GOT3 (cell line): ENCODE measurements around the gene ARHGAP27.

Source experiments
- DNase-seq: peaks from one replicate; lab custom pipeline; 2025; ENCODE audit warnings: mixed read lengths; lab: John Stamatoyannopoulos, UW

ARHGAP27 gene

GRCh38 chr17:45384047-45384788, 48.5 kb downstream of the ARHGAP27 start:
- DNase-seq: no peak

GRCh38 chr17:45383003-45383402, 49.7 kb downstream of the ARHGAP27 start:
- DNase-seq: no peak

GRCh38 chr17:45382226-45382625, 50.4 kb downstream of the ARHGAP27 start:
- DNase-seq: no peak

GRCh38 chr17:45380991-45381390, 51.7 kb downstream of the ARHGAP27 start:
- DNase-seq: no peak

GRCh38 chr17:45380046-45380765, 52.5 kb downstream of the ARHGAP27 start:
- no peak for DNase-seq

GRCh38 chr17:45377401-45377800, 55.3 kb downstream of the ARHGAP27 start:
- DNase-seq: no peak

GRCh38 chr17:45376171-45377005, 56.3 kb downstream of the ARHGAP27 start:
- DNase-seq: no peak

GRCh38 chr17:45374501-45374900, 58.2 kb downstream of the ARHGAP27 start:
- DNase-seq: no peak

GRCh38 chr17:45372325-45372869, 60.3 kb downstream of the ARHGAP27 start:
- DNase-seq: no peak

- DNase-seq: peak; percentile 83
These were observed 61.0 kb downstream of the ARHGAP27 start for GRCh38 chr17:45371414-45372324.

- no peak for DNase-seq
These were observed 61.7 kb downstream of the ARHGAP27 start for GRCh38 chr17:45370949-45371413.

GRCh38 chr17:45369421-45369820, 63.2 kb downstream of the ARHGAP27 start:
- no peak for DNase-seq

- no peak for DNase-seq
These were observed 64.0 kb downstream of the ARHGAP27 start for GRCh38 chr17:45368651-45369050.

GRCh38 chr17:45367216-45367615, 65.5 kb downstream of the ARHGAP27 start:
- no peak for DNase-seq

- no peak for DNase-seq
These were observed 66.0 kb downstream of the ARHGAP27 start for GRCh38 chr17:45366691-45367090.

- DNase-seq: no peak
These were observed 66.6 kb downstream of the ARHGAP27 start for GRCh38 chr17:45366049-45366448.

GRCh38 chr17:45364531-45365390, 67.9 kb downstream of the ARHGAP27 start:
- no peak for DNase-seq

- DNase-seq: no peak
These were observed 69.2 kb downstream of the ARHGAP27 start for GRCh38 chr17:45363498-45363897.

- DNase-seq: no peak
These were observed 70.7 kb downstream of the ARHGAP27 start for GRCh38 chr17:45361976-45362375.

GRCh38 chr17:45361451-45361850, 71.2 kb downstream of the ARHGAP27 start:
- no peak for DNase-seq
